ENCODE data around the gene GAS7.
"Not testable (repeated sequence)": the region's sequence is repeated elsewhere in the genome, so short reads cannot be mapped to it uniquely, and the experiment has no call there.

GAS7 gene

GRCh38 chr17:10106067-10106466 is 92.3 kb downstream of the GAS7 start:
- peak in 1 of 2 experiments; percentile 22 for DNase-seq

- peak in 1 of 2 experiments; percentile 50 for DNase-seq
Observed at GRCh38 chr17:10105513-10106001, 92.8 kb downstream of the GAS7 start.

- no peak for DNase-seq
Observed at GRCh38 chr17:10103712-10104111, 94.7 kb downstream of the GAS7 start.

- DNase-seq, result no peak
Observed at GRCh38 chr17:10102817-10103216, 95.6 kb downstream of the GAS7 start.

GRCh38 chr17:10099051-10099571 is 99.3 kb downstream of the GAS7 start:
- DNase-seq, result no peak

GRCh38 chr17:10096596-10096995 is 101.8 kb downstream of the GAS7 start:
- no peak for DNase-seq

- not testable (repeated sequence) for DNase-seq
Observed at GRCh38 chr17:10095295-10095694, 103.1 kb downstream of the GAS7 start.

GRCh38 chr17:10094797-10095196 is 103.6 kb downstream of the GAS7 start:
- no peak for DNase-seq

- DNase-seq, result no peak
Observed at GRCh38 chr17:10092595-10092994, 105.8 kb downstream of the GAS7 start.

- DNase-seq, result no peak
Observed at GRCh38 chr17:10091046-10091445, 107.4 kb downstream of the GAS7 start.

GRCh38 chr17:10089196-10089804 is 109.1 kb downstream of the GAS7 start:
- no peak for DNase-seq

GRCh38 chr17:10088444-10088843 is 110.0 kb downstream of the GAS7 start:
- no peak for DNase-seq

GRCh38 chr17:10087355-10087754 is 111.1 kb downstream of the GAS7 start:
- no peak for DNase-seq

- DNase-seq, result no peak
Observed at GRCh38 chr17:10083864-10084263, 114.5 kb downstream of the GAS7 start.

GRCh38 chr17:10082795-10083194 is 115.6 kb downstream of the GAS7 start:
- DNase-seq, result no peak

GRCh38 chr17:10081571-10082169 is 116.7 kb downstream of the GAS7 start:
- no peak for DNase-seq

GRCh38 chr17:10077561-10078299 is 120.7 kb downstream of the GAS7 start:
- DNase-seq, result no peak

- no peak for DNase-seq
Observed at GRCh38 chr17:10075919-10076318, 122.5 kb downstream of the GAS7 start.

- no peak for DNase-seq
Observed at GRCh38 chr17:10073941-10074340, 124.5 kb downstream of the GAS7 start.

GRCh38 chr17:10072556-10073425 is 125.6 kb downstream of the GAS7 start:
- peak in 1 of 2 experiments; percentile 38 for DNase-seq

GRCh38 chr17:10072086-10072485 is 126.3 kb downstream of the GAS7 start:
- no peak for DNase-seq

GRCh38 chr17:10071141-10071540 is 127.3 kb downstream of the GAS7 start:
- no peak for DNase-seq

- no peak for DNase-seq
Observed at GRCh38 chr17:10070690-10071089, 127.7 kb downstream of the GAS7 start.

Measured in NCI-H526 (cell line).